Activated CD4-positive, CD25-positive, alpha-beta regulatory T cell (primary cell): ENCODE results near the gene TRAPPC5.

ENCODE experiments used
- DNase-seq, 4 experiments: peaks; one replicate each; lab custom pipeline; 2025; lab: John Stamatoyannopoulos, UW

TRAPPC5 gene

GRCh38 chr19:7645656-7646425 is 34.8 kb upstream of the TRAPPC5 start:
- DNase-seq: no peak

GRCh38 chr19:7646426-7646700 is 34.3 kb upstream of the TRAPPC5 start:
- no peak for DNase-seq

- DNase-seq: no peak
These were observed 33.5 kb upstream of the TRAPPC5 start for GRCh38 chr19:7647156-7647555.

GRCh38 chr19:7648265-7649014 is 32.2 kb upstream of the TRAPPC5 start:
- no peak for DNase-seq

GRCh38 chr19:7650148-7650547 is 30.5 kb upstream of the TRAPPC5 start:
- no peak for DNase-seq

GRCh38 chr19:7652061-7652641 is 28.5 kb upstream of the TRAPPC5 start:
- peak; percentile 59 to 85 (median 70) for DNase-seq

GRCh38 chr19:7654401-7654800 is 26.2 kb upstream of the TRAPPC5 start:
- DNase-seq: no peak

GRCh38 chr19:7655581-7655980 is 25.1 kb upstream of the TRAPPC5 start:
- no peak for DNase-seq

GRCh38 chr19:7657131-7657751 is 23.4 kb upstream of the TRAPPC5 start:
- no peak for DNase-seq

GRCh38 chr19:7658219-7658686 is 22.4 kb upstream of the TRAPPC5 start:
- DNase-seq: no peak

- DNase-seq: no peak
These were observed 18.7 kb upstream of the TRAPPC5 start for GRCh38 chr19:7661744-7662538.

- no peak for DNase-seq
These were observed 18.0 kb upstream of the TRAPPC5 start for GRCh38 chr19:7662657-7663056.

GRCh38 chr19:7663706-7664105 is 16.9 kb upstream of the TRAPPC5 start:
- no peak for DNase-seq

- DNase-seq: no peak
These were observed 15.6 kb upstream of the TRAPPC5 start for GRCh38 chr19:7665076-7665475.

GRCh38 chr19:7668842-7669241 is 11.8 kb upstream of the TRAPPC5 start, which contains the start of gene RETN:
Gene RETN (plus strand): TSS chr19:7669049. CDS start chr19:7669327, 278 bp downstream.
- DNase-seq: no peak

GRCh38 chr19:7669641-7670040 is 11.0 kb upstream of the TRAPPC5 start:
- no peak for DNase-seq

GRCh38 chr19:7670150-7670783 is 10.4 kb upstream of the TRAPPC5 start:
- DNase-seq: no peak

- no peak for DNase-seq
These were observed 9.8 kb upstream of the TRAPPC5 start for GRCh38 chr19:7670790-7671189.

GRCh38 chr19:7672522-7672921 is 8.1 kb upstream of the TRAPPC5 start:
- DNase-seq: no peak

- DNase-seq: no peak
These were observed 6.3 kb upstream of the TRAPPC5 start for GRCh38 chr19:7674010-7675005.
